Stimulated activated CD4-positive, alpha-beta T cell treated with anti-CD3 and anti-CD28 coated beads, TNF-alpha, amount 100 ng/mL, for 1 hour (primary cell): ENCODE data around the gene CNTFR.
A peak's percentile ranks its signal among the peaks of the same experiment; 100 is the strongest.

ENCODE experiments used
- DNase-seq, 3 donors: peaks; one replicate each; pipeline ENCODE4 v3.0.0-alpha.2; 2020; ENCODE audit warnings: low read depth in 3 of 3, low spot score in 1 of 3

CNTFR gene

GRCh38 chr9:34526026-34526425 lies 63.5 kb downstream of the CNTFR start:
- DNase-seq, result no peak

- DNase-seq, result no peak
Measured at GRCh38 chr9:34524349-34524748, 65.2 kb downstream of the CNTFR start.

GRCh38 chr9:34522971-34523797 lies 66.3 kb downstream of the CNTFR start, which contains the start of gene ENHO:
Gene ENHO, minus strand, starts transcription at chr9:34522990. Its CDS starts 1,295 bp downstream, at chr9:34521695.
- peak; percentile 64 to 91 (median 82) for DNase-seq

GRCh38 chr9:34522091-34522887 lies 67.2 kb downstream of the CNTFR start:
- DNase-seq, result no peak

GRCh38 chr9:34521406-34522045 lies 68.0 kb downstream of the CNTFR start:
- no peak for DNase-seq

GRCh38 chr9:34520505-34521385 lies 68.8 kb downstream of the CNTFR start:
- DNase-seq, result no peak

- DNase-seq, result no peak
Measured at GRCh38 chr9:34520096-34520495, 69.4 kb downstream of the CNTFR start.

GRCh38 chr9:34519321-34520020 lies 70.1 kb downstream of the CNTFR start:
- no peak for DNase-seq

GRCh38 chr9:34518896-34519295 lies 70.6 kb downstream of the CNTFR start:
- no peak for DNase-seq

GRCh38 chr9:34518110-34518616 lies 71.4 kb downstream of the CNTFR start:
- DNase-seq, result no peak

- no peak for DNase-seq
Measured at GRCh38 chr9:34517185-34517584, 72.3 kb downstream of the CNTFR start.

GRCh38 chr9:34515959-34516358 lies 73.6 kb downstream of the CNTFR start:
- no peak for DNase-seq

- DNase-seq, result no peak
Measured at GRCh38 chr9:34514816-34515215, 74.7 kb downstream of the CNTFR start.

- no peak for DNase-seq
Measured at GRCh38 chr9:34514401-34514800, 75.1 kb downstream of the CNTFR start.

GRCh38 chr9:34513567-34514214 lies 75.8 kb downstream of the CNTFR start:
- no peak for DNase-seq

GRCh38 chr9:34512131-34513078 lies 77.1 kb downstream of the CNTFR start:
- no peak for DNase-seq

GRCh38 chr9:34510497-34511468 lies 78.7 kb downstream of the CNTFR start:
- no peak for DNase-seq
